Activated T-cell treated with anti-CD3 and anti-CD28 coated beads, Interleukin-2, amount 50 U/mL, for 48 hours (primary cell): ENCODE measurements around the gene TACR2.

Experiments used
- DNase-seq, 2 experiments: peaks; one replicate each; pipeline ENCODE4 v3.0.0-alpha.2; 2020

The TACR2 gene

GRCh38 chr10:69416695-69417094 is at the start of gene TACR2:
TACR2 (minus strand) TSS chr10:69416918; CDS start chr10:69416323, 595 bp downstream.
- no peak for DNase-seq

- no peak for DNase-seq
Measured at GRCh38 chr10:69466158-69466490, 49.4 kb upstream of the TACR2 start.

- no peak for DNase-seq
Measured at GRCh38 chr10:69465457-69466157, 48.9 kb upstream of the TACR2 start.

- no peak for DNase-seq
Measured at GRCh38 chr10:69464801-69465401, 48.2 kb upstream of the TACR2 start.

- DNase-seq, result no peak
Measured at GRCh38 chr10:69464401-69464800, 47.7 kb upstream of the TACR2 start.

- no peak for DNase-seq
Measured at GRCh38 chr10:69463886-69464285, 47.2 kb upstream of the TACR2 start.

GRCh38 chr10:69461243-69462025 is 44.7 kb upstream of the TACR2 start:
- DNase-seq, result no peak

GRCh38 chr10:69460576-69461242 is 44.0 kb upstream of the TACR2 start:
- no peak for DNase-seq

- no peak for DNase-seq
Measured at GRCh38 chr10:69459893-69460575, 43.3 kb upstream of the TACR2 start.

GRCh38 chr10:69459101-69459790 is 42.5 kb upstream of the TACR2 start:
- no peak for DNase-seq

GRCh38 chr10:69458430-69459100 is 41.8 kb upstream of the TACR2 start:
- DNase-seq, result no peak

- no peak for DNase-seq
Measured at GRCh38 chr10:69457771-69458237, 41.1 kb upstream of the TACR2 start.

- DNase-seq, result peak in 1 of 2 experiments; percentile 41
Measured at GRCh38 chr10:69456880-69457693, 40.4 kb upstream of the TACR2 start.

GRCh38 chr10:69455006-69455763 is 38.5 kb upstream of the TACR2 start:
- no peak for DNase-seq

- no peak for DNase-seq
Measured at GRCh38 chr10:69453795-69454194, 37.1 kb upstream of the TACR2 start.

- DNase-seq, result no peak
Measured at GRCh38 chr10:69452676-69453415, 36.1 kb upstream of the TACR2 start.

GRCh38 chr10:69451784-69452251 is 35.1 kb upstream of the TACR2 start:
- no peak for DNase-seq

- peak; percentile 82 to 89 for DNase-seq
Measured at GRCh38 chr10:69451209-69451783, 34.6 kb upstream of the TACR2 start, which contains the start of gene TSPAN15. TSPAN15 (plus strand) TSS chr10:69451465; CDS start chr10:69451595, 130 bp downstream.
